ENCODE data around the gene KCNQ2.

DNA sequence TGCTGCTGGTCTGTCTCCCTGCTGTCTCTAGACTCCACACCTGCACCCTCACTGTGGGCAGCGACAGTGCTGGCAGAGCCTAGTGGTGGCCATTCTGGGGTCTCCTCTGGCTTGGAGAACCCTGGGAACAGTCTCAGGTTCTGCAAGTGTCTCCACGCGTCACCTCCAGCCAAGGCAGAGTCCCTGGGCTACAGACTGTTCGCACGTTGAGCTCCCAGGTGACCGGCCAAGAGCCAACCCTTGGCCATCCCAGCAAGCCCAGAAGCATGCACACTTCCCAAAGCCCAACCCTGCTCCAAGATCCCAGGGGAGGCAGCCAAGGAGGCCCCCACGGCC, 21.6 kb upstream of the KCNQ2 start:
- TF ChIP-seq, protein P1, sequence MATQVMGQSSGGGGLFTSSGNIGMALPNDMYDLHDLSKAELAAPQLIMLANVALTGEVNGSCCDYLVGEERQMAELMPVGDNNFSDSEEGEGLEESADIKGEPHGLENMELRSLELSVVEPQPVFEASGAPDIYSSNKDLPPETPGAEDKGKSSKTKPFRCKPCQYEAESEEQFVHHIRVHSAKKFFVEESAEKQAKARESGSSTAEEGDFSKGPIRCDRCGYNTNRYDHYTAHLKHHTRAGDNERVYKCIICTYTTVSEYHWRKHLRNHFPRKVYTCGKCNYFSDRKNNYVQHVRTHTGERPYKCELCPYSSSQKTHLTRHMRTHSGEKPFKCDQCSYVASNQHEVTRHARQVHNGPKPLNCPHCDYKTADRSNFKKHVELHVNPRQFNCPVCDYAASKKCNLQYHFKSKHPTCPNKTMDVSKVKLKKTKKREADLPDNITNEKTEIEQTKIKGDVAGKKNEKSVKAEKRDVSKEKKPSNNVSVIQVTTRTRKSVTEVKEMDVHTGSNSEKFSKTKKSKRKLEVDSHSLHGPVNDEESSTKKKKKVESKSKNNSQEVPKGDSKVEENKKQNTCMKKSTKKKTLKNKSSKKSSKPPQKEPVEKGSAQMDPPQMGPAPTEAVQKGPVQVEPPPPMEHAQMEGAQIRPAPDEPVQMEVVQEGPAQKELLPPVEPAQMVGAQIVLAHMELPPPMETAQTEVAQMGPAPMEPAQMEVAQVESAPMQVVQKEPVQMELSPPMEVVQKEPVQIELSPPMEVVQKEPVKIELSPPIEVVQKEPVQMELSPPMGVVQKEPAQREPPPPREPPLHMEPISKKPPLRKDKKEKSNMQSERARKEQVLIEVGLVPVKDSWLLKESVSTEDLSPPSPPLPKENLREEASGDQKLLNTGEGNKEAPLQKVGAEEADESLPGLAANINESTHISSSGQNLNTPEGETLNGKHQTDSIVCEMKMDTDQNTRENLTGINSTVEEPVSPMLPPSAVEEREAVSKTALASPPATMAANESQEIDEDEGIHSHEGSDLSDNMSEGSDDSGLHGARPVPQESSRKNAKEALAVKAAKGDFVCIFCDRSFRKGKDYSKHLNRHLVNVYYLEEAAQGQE (IDR thresholded peaks at IDR 0.05; ENCODE audit: low read depth) = no peak
- TF ChIP-seq RAD21 (IDR thresholded peaks at IDR 0.05; ENCODE audit: low read depth) = no peak
- no peak for TF ChIP-seq TCF12 (IDR thresholded peaks at IDR 0.05; ENCODE audit: low read depth)
- TF ChIP-seq, protein P2, sequence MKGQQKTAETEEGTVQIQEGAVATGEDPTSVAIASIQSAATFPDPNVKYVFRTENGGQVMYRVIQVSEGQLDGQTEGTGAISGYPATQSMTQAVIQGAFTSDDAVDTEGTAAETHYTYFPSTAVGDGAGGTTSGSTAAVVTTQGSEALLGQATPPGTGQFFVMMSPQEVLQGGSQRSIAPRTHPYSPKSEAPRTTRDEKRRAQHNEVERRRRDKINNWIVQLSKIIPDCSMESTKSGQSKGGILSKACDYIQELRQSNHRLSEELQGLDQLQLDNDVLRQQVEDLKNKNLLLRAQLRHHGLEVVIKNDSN (IDR thresholded peaks at IDR 0.05) = no peak
- TF ChIP-seq, protein P3, sequence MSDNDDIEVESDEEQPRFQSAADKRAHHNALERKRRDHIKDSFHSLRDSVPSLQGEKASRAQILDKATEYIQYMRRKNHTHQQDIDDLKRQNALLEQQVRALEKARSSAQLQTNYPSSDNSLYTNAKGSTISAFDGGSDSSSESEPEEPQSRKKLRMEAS (IDR thresholded peaks at IDR 0.05) = no peak
- TF ChIP-seq TAF1 (IDR thresholded peaks at IDR 0.05; ENCODE audit: low read depth) = no peak
- no peak for TF ChIP-seq CEBPB (IDR thresholded peaks at IDR 0.05)
- TF ChIP-seq CREB1 (IDR thresholded peaks at IDR 0.05; ENCODE audit: low read depth) = no peak
- no peak for TF ChIP-seq YY1 (IDR thresholded peaks at IDR 0.05; ENCODE audit: low read depth)
- no peak for TF ChIP-seq NFIC (IDR thresholded peaks at IDR 0.05)
- no peak for TF ChIP-seq EGR1 (IDR thresholded peaks at IDR 0.05)
- TF ChIP-seq FOXM1 (IDR thresholded peaks at IDR 0.05; ENCODE audit: borderline replicate concordance, low read depth) = no peak
- no peak for TF ChIP-seq EP300 (IDR thresholded peaks at IDR 0.05; ENCODE audit: borderline replicate concordance)
